Right atrium auricular region (tissue), 2 donors: ENCODE results near the gene CDK5RAP3. TPM values are rescaled to one million over a fixed set of nuclear protein-coding genes. Genes with fewer than 3 reads are reported as not detected.
A peak's percentile ranks its signal among the peaks of the same experiment; 100 is the strongest.

Experiments used
- DNase-seq: peaks from one replicate; pipeline ENCODE4 v3.0.0-alpha.2; 2019; ENCODE audit warnings: low spot score
- H3K27ac ChIP-seq, 2 donors: fragments of 200-600 bp; sonication (generic); 1 replicate in 1 of 2; 2 replicates in 1 of 2; pipeline ENCODE4 v1.5.1; 2016 to 2019
- H3K27me3 ChIP-seq, 2 donors: fragments of 200-600 bp; sonication (generic); one replicate each; pipeline versions ENCODE4 v1.5.1 to v1.6.0; 2017 to 2019
- H3K36me3 ChIP-seq: fragments of 200-600 bp; sonication (generic); one replicate; pipeline ENCODE4 v1.5.1; 2016
- H3K4me1 ChIP-seq, 2 donors: fragments of 200-600 bp; sonication (generic); one replicate each; pipeline versions ENCODE4 v1.5.1 to v1.6.0; 2017 to 2019
- H3K4me3 ChIP-seq, 2 donors: fragments of 200-600 bp; sonication (generic); 1 replicate in 1 of 2; 2 replicates in 1 of 2; pipeline ENCODE4 v1.5.1; 2017 to 2019; ENCODE audit warnings: mild to moderate bottlenecking in 1 of 2, moderate library complexity in 1 of 2
- H3K9me3 ChIP-seq, 2 donors: fragments of 200-600 bp; sonication (generic); one replicate each; pipeline ENCODE4 v1.5.1; 2019
- total RNA-seq, 2 donors: library from RNA; depleted of rRNA; stranded (reverse); fragments of >200 nt; gene quantifications; one replicate each; pipeline ENCODE4 v1.1.0, GENCODE V29; 2016
- TF ChIP-seq, protein P1 (sequence below), 2 donors: fragments of 200-600 bp; sonication (generic); IDR thresholded peaks; one replicate each; pipeline ENCODE4 v1.5.1; 2019; ENCODE audit warnings: antibody characterized with exemption in 2 of 2

CDK5RAP3 gene
- total RNA-seq, 2 donors from 2014 or later, result 37.9 to 45.4 TPM

DNA sequence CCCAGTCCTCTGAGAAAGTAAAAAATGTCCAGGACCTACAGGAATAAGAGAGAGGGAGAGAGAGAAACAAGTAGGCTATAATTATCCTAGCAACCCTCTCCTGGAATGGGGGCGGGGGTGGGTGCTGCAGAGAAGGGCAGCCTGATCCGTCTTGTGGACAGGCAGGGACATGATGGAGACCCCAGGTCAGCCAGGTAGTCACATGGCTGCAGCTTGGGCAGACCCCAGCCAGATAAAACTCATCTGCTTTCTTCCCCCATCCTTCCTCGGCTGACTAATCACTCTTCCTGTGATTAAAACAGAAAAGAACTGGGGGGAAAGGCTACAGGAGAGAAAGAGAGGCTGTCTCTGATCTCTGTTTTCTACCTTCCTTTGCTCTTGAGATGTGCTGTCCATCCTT lies 34.1 kb downstream of the CDK5RAP3 start:
- TF ChIP-seq, protein P1, sequence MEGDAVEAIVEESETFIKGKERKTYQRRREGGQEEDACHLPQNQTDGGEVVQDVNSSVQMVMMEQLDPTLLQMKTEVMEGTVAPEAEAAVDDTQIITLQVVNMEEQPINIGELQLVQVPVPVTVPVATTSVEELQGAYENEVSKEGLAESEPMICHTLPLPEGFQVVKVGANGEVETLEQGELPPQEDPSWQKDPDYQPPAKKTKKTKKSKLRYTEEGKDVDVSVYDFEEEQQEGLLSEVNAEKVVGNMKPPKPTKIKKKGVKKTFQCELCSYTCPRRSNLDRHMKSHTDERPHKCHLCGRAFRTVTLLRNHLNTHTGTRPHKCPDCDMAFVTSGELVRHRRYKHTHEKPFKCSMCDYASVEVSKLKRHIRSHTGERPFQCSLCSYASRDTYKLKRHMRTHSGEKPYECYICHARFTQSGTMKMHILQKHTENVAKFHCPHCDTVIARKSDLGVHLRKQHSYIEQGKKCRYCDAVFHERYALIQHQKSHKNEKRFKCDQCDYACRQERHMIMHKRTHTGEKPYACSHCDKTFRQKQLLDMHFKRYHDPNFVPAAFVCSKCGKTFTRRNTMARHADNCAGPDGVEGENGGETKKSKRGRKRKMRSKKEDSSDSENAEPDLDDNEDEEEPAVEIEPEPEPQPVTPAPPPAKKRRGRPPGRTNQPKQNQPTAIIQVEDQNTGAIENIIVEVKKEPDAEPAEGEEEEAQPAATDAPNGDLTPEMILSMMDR (IDR thresholded peaks at IDR 0.05), result no peak
- H3K27ac ChIP-seq, result no peak overlapping the region

GRCh38 chr17:48006936-48007709 lies 36.2 kb downstream of the CDK5RAP3 start:
- no peak for DNase-seq
- Histone ChIP-seq H3K36me3 (no peaks in the 10 kb centered on the region), H3K9me3 (no peaks in the 10 kb centered on the region), H3K4me3 (no peak overlapping the region), H3K4me1 (peaks cover 0 to 30% of the 10 kb centered on the region in 2 donors), H3K27ac (no peak overlapping the region), H3K27me3 (no peaks in the 10 kb centered on the region)
- TF ChIP-seq, protein P1 (IDR thresholded peaks at IDR 0.05), result no peak

More for the DNA sequence above, 34.1 kb downstream of the CDK5RAP3 start:
- Histone ChIP-seq H3K4me1 (peaks cover 0 to 28% of the 10 kb centered on the region in 2 donors), H3K9me3 (no peaks in the 10 kb centered on the region), H3K27me3 (no peaks in the 10 kb centered on the region), H3K4me3 (no peak overlapping the region), H3K36me3 (no peaks in the 10 kb centered on the region)
- DNase-seq, result no peak

DNA sequence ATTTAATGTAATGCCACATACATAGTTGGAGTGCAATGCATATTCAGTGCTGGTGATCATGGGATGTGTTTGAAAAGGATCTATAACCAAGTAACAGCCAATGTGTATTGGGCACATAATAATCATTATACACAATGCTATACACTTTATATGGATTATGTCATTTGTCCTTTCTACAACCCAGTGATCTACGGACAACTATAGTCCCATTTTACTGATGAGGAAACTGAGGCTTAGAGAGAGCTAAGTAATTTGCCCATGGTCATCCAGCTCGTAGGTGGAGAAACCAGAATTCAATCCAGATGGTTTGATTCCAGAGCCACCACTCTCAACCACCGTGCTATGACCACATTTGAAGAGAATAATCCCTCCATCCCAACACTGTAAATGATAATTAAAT lies 39.3 kb downstream of the CDK5RAP3 start:
- H3K27me3 ChIP-seq, result peaks cover 0 to 5% of the 10 kb centered on the region in 2 donors
- no peak for DNase-seq

GRCh38 chr17:48011405-48012150 lies 40.7 kb downstream of the CDK5RAP3 start:
- H3K36me3 ChIP-seq, result no peaks in the 10 kb centered on the region
- peaks cover 0 to 5% of the 10 kb centered on the region in 2 donors for H3K27me3 ChIP-seq
- H3K9me3 ChIP-seq, result no peaks in the 10 kb centered on the region
- H3K4me3 ChIP-seq, result peak overlapping the region; percentile 19 to 44
- DNase-seq, result no peak
- TF ChIP-seq, protein P1 (IDR thresholded peaks at IDR 0.05), result peak in 1 of 2 donors; percentile 26
- peaks cover 0 to 15% of the 10 kb centered on the region in 2 donors for H3K4me1 ChIP-seq
- no peak overlapping the region for H3K27ac ChIP-seq

More for the DNA sequence above, 39.3 kb downstream of the CDK5RAP3 start:
- H3K36me3 ChIP-seq, result no peaks in the 10 kb centered on the region
- no peak overlapping the region for H3K27ac ChIP-seq
- H3K9me3 ChIP-seq, result no peaks in the 10 kb centered on the region
- H3K4me1 ChIP-seq, result peaks cover 0 to 15% of the 10 kb centered on the region in 2 donors
- H3K4me3 ChIP-seq, result no peak overlapping the region
- TF ChIP-seq, protein P1 (IDR thresholded peaks at IDR 0.05), result no peak

DNA sequence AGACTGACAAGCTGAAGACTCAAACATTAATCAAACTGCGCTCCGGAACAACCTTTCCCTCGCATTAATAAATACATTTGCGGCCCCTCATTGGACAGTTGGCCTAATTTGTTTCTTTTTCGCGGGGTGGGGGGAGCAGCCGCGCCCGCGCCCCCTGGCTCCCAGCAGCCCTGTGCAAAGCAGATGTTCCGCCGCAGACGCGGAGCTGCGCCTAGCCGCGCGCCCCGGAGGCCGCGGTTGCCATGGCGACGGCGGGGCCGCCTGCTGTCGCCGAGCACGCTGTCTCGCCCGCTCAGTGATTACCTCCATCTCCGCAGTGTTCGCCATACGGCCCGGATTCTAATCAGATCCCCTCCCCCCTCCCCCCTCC lies 41.2 kb downstream of the CDK5RAP3 start:
- H3K4me3 ChIP-seq, result peak overlapping the region; percentile 19 to 44
- H3K27me3 ChIP-seq, result peaks cover 0 to 5% of the 10 kb centered on the region in 2 donors
- TF ChIP-seq, protein P1 (IDR thresholded peaks at IDR 0.05), result no peak
- no peaks in the 10 kb centered on the region for H3K36me3 ChIP-seq
- H3K9me3 ChIP-seq, result no peaks in the 10 kb centered on the region
- peaks cover 0 to 15% of the 10 kb centered on the region in 2 donors for H3K4me1 ChIP-seq
- no peak for DNase-seq
- H3K27ac ChIP-seq, result no peak overlapping the region
